Calu3 (cell line): ENCODE results near the gene ZFPM1. TPM values are rescaled to one million over a fixed set of nuclear protein-coding genes. Genes with fewer than 3 reads are reported as not detected.

ENCODE experiments used
- BruUV-seq: library from RNA; stranded (reverse); fragments of 400-500 nt; replicated peaks from 2 replicates; lab custom pipeline; 2021; lab: Mats Ljungman, UMichigan
- CTCF ChIA-PET: fragments of 300-600 bp; sonication (Branson Sonifier 250); formaldehyde crosslinking; loops from one replicate; lab custom pipeline; 2022; ENCODE audit warnings: antibody characterized with exemption; lab: Charles Lee
- DNase-seq: peaks from one replicate; pipeline ENCODE4 v3.0.0; 2022
- H3K27ac Mint-ChIP-seq: one replicate; pipeline ENCODE4 v1.8.0; 2022; ENCODE audit warnings: mixed read lengths; ENCODE audit not compliant: unreplicated experiment
- H3K27me3 Mint-ChIP-seq: one replicate; pipeline ENCODE4 v1.8.0; 2022; ENCODE audit warnings: mixed read lengths; ENCODE audit not compliant: unreplicated experiment
- H3K36me3 Mint-ChIP-seq: one replicate; pipeline ENCODE4 v1.8.0; 2022; ENCODE audit warnings: mild to moderate bottlenecking, moderate library complexity, mixed read lengths; ENCODE audit not compliant: insufficient read depth, unreplicated experiment
- H3K4me1 Mint-ChIP-seq: one replicate; pipeline ENCODE4 v1.8.0; 2022; ENCODE audit warnings: mild to moderate bottlenecking, low read depth, mixed read lengths; ENCODE audit not compliant: unreplicated experiment
- H3K4me3 Mint-ChIP-seq: one replicate; pipeline ENCODE4 v1.8.0; 2022; ENCODE audit warnings: mild to moderate bottlenecking, low read depth, moderate library complexity, mixed read lengths; ENCODE audit not compliant: unreplicated experiment
- H3K9me3 Mint-ChIP-seq: one replicate; pipeline ENCODE4 v1.8.0; 2022; ENCODE audit warnings: low read depth, mixed read lengths; ENCODE audit not compliant: unreplicated experiment
- intact Hi-C: fragments of 100-400 bp; cut with micrococcal nuclease; formaldehyde crosslinking; loops from one replicate; pipeline ENCODE4 v1.10.0; 2022; ENCODE audit not compliant: unreplicated experiment
- total RNA-seq: library from RNA; stranded (reverse); gene quantifications from 2 replicates; pipeline ENCODE4 v1.2.3, GENCODE V29; 2022
- TF ChIP-seq, protein P1 (sequence below): fragments of 200-600 bp; IDR thresholded peaks from one replicate; pipeline ENCODE4 v1.8.0; 2022; ENCODE audit warnings: antibody characterized with exemption; ENCODE audit not compliant: unreplicated experiment

The ZFPM1 gene
- total RNA-seq, 1 experiment from 2014 or later, result 3.1 TPM

DNA sequence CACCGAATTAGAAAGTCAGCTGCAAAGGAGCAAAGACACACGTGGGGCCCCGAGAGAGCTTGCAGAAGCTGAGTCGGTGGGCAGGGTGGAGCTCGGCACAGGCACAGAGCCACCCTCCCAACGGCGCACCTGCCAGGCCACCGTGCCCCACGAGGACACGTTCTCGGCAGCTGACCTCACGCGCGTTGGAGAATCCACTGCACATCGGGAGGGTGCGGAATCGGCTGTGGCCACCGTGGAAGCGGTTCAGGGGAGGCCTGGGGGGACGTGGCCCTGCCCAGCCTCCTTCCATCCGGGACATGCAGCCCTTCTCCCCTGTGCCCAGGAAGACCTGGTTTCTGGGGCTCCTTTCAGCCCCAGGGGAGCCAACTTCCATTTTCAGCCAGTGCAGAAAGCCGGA lies 20.9 kb upstream of the ZFPM1 start:
- Mint-ChIP-seq H3K9me3 (no peaks in the 10 kb centered on the region), H3K27me3 (peaks cover 86% of the 10 kb centered on the region), H3K27ac (no peak overlapping the region), H3K4me3 (no peak overlapping the region), H3K36me3 (no peaks in the 10 kb centered on the region), H3K4me1 (no peaks in the 10 kb centered on the region)
- TF ChIP-seq, protein P1, sequence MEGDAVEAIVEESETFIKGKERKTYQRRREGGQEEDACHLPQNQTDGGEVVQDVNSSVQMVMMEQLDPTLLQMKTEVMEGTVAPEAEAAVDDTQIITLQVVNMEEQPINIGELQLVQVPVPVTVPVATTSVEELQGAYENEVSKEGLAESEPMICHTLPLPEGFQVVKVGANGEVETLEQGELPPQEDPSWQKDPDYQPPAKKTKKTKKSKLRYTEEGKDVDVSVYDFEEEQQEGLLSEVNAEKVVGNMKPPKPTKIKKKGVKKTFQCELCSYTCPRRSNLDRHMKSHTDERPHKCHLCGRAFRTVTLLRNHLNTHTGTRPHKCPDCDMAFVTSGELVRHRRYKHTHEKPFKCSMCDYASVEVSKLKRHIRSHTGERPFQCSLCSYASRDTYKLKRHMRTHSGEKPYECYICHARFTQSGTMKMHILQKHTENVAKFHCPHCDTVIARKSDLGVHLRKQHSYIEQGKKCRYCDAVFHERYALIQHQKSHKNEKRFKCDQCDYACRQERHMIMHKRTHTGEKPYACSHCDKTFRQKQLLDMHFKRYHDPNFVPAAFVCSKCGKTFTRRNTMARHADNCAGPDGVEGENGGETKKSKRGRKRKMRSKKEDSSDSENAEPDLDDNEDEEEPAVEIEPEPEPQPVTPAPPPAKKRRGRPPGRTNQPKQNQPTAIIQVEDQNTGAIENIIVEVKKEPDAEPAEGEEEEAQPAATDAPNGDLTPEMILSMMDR, result no peak
- intact Hi-C loops, result no loop called here
- no peak for DNase-seq
- BruUV-seq, result no TSS peak
- CTCF ChIA-PET, result no interaction called here

DNA sequence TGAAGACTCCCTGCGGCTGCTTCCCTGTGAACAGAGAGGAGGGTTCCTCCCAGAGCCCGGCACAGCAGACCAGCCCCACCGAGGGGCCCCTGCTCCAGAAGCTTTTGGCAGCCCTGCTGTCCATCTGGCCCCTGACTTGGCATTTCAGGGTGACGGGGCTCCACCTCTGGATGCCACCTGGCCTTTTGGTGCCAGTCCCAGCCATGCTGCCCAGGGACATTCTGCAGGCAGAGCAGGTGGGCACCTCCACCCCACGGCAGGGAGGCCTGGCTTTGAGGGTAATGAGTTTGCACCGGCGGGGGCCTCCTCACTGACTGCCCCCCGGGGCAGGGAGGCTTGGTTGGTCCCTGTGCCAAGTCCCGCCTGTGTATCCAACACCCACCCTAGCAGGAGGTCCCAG lies 20.3 kb upstream of the ZFPM1 start:
- Mint-ChIP-seq H3K36me3 (no peaks in the 10 kb centered on the region), H3K27me3 (peaks cover 86% of the 10 kb centered on the region), H3K27ac (no peak overlapping the region), H3K9me3 (no peaks in the 10 kb centered on the region), H3K4me3 (no peak overlapping the region), H3K4me1 (no peaks in the 10 kb centered on the region)
- no peak for DNase-seq
- intact Hi-C loops, result no loop called here
- CTCF ChIA-PET, result no interaction called here
- TF ChIP-seq, protein P1, result no peak
- BruUV-seq, result no TSS peak

DNA sequence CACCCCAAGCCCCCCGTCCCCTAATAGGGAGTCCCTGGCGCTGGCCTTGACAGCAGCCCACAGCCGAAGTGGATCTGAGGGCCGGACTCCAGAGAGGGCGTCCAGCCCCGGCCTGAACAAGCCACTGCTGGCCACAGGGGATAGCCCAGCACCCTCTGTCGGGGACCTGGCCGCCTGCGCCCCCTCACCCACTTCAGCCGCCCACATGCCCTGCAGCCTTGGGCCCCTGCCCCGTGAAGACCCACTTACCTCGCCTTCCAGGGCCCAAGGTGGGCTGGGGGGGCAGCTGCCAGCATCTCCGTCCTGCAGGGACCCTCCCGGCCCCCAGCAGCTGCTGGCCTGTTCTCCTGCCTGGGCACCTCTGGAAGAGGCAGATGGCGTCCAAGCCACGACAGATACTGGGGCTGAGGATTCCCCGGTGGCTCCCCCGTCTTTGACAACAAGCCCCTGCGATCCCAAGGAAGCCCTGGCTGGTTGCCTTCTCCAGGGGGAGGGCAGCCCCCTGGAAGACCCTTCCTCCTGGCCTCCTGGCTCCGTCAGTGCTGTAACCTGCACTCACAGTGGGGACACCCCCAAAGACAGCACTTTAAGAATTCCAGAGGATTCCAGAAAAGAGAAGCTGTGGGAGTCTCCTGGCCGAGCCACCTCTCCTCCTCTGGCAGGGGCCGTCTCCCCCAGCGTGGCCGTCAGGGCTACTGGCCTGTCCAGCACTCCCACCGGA lies 19.3 kb upstream of the ZFPM1 start:
- Mint-ChIP-seq H3K9me3 (no peaks in the 10 kb centered on the region), H3K4me1 (no peaks in the 10 kb centered on the region), H3K4me3 (no peak overlapping the region), H3K36me3 (no peaks in the 10 kb centered on the region), H3K27ac (no peak overlapping the region), H3K27me3 (peaks cover 79% of the 10 kb centered on the region)
- TF ChIP-seq, protein P1, result no peak
- DNase-seq, result no peak
- BruUV-seq, result no TSS peak
- CTCF ChIA-PET, result no interaction called here
- intact Hi-C loops, result no loop called here

DNA sequence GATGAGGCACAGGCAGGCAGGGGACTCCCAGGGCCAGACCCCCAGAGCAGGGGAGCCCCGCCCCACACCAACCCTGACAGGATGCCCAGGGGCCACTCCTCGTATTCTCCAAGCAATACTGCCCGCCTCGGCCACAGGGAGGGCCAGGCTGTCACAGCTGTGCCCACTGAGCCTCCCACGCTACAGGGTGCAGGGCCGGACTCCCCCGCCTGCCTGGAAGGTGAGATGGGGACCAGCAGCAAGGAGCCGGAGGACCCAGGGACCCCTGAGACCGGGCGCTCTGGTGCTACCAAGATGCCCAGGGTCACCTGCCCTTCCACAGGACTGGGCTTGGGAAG lies 18.8 kb upstream of the ZFPM1 start:
- CTCF ChIA-PET, result no interaction called here
- BruUV-seq, result no TSS peak
- peaks cover 79% of the 10 kb centered on the region for H3K27me3 Mint-ChIP-seq
- no peaks in the 10 kb centered on the region for H3K4me1 Mint-ChIP-seq
- intact Hi-C loops, result no loop called here
- H3K27ac Mint-ChIP-seq, result no peak overlapping the region
- H3K36me3 Mint-ChIP-seq, result no peaks in the 10 kb centered on the region
- DNase-seq, result no peak
- no peak overlapping the region for H3K4me3 Mint-ChIP-seq
- TF ChIP-seq, protein P1, result no peak
- H3K9me3 Mint-ChIP-seq, result no peaks in the 10 kb centered on the region
